Bone marrow (tissue), 2 donors: Measurements from ENCODE around the gene AQP10.
"Not testable (repeated sequence)": the region's sequence is repeated elsewhere in the genome, so short reads cannot be mapped to it uniquely, and the experiment has no call there.

Experiments
- DNase-seq, 2 donors: peaks; one replicate each; lab custom pipeline; 2025; lab: John Stamatoyannopoulos, UW

The AQP10 gene

DNA sequence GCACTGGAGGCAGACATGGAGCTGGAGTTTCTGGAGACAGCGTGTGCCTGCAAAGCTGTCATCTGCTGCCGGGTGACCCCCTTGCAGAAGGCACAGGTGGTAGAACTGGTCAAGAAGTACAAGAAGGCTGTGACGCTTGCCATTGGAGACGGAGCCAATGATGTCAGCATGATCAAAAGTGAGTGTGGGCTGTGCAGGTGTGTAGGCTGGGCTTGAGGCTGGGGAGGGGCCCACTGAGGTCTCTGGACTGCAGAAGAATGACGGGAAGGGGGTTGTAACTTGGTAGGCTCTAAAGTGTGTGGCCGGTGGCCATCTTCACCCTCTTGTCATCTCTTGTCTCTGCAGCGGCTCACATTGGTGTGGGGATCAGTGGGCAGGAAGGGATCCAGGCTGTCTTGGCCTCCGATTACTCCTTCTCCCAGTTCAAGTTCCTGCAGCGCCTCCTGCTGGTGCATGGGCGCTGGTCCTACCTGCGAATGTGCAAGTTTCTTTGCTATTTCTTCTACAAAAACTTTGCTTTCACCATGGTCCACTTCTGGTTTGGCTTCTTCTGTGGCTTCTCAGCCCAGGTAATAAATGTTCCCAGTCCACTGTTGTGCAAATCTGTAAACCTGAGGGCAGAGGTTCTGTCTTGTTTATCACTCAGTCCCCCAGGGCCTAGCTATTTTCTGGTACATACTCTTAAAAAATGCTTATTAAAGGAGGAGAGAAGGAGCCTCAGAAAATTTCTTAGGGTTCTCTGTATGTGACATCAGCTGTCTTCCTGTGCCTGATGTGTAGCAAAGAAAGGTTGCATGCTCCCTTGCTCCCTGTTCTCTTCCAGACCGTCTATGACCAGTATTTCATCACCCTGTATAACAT lies 24.3 kb downstream of the AQP10 start:
- DNase-seq = no peak

DNA sequence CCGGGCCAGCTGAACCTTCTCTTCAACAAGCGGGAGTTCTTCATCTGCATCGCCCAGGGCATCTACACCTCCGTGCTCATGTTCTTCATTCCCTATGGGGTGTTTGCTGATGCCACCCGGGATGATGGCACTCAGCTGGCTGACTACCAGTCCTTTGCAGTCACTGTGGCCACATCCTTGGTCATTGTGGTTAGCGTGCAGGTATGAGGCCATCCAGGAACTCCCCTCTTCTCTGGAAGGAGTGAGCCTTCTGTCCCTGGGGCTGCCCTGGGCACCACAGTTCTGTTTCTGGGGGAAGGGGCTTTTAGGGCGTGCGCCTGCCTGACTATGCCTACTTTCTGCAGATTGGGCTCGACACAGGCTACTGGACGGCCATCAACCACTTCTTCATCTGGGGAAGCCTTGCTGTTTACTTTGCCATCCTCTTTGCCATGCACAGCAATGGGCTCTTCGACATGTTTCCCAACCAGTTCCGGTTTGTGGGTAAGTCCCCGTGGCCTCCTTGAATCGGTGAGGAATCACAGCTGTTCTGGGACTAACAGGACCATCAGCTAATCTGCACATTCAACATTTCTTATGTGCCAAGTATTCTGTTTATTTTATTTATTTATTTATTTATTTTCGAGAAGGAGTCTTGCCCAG lies 25.5 kb downstream of the AQP10 start:
- no peak for DNase-seq

DNA sequence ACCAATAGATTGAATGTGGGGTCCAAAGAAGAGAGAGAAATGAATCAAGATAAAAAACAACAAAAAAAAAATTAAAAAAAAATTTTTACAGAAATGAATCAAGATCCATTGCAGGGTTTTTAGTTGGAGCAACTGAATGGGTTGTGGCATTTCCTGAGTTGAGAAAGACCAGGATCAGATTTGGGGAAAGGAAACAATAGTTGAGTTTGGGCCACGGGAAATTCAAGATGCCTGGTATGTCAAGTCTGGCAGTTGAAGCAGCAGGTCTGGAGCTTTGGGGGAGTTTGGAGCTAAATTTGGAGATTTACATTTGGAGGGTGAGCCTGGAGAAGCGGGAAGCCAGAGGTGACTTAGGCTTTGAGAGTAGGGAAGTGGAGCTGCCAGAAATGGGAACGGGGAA lies 27.1 kb downstream of the AQP10 start:
- no peak for DNase-seq

DNA sequence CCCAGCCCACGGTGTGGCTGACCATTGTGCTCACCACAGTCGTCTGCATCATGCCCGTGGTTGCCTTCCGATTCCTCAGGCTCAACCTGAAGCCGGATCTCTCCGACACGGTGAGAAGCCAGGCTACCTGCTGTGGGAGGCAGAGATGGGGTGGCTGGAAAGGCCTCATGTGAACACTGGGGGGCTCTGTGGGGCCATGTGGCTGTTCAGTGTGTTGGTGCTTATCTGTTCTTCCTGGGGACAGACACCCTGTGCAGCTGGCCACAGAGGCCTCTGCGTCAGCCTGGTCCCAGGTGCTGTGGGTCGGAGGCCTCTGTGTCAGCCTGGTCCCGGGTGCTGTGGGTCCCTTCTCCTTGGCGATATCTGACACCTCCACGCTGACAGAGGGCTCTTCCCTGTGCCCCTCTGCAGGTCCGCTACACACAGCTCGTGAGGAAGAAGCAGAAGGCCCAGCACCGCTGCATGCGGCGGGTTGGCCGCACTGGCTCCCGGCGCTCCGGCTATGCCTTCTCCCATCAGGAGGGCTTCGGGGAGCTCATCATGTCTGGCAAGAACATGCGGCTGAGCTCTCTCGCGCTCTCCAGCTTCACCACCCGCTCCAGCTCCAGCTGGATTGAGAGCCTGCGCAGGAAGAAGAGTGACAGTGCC lies 27.7 kb downstream of the AQP10 start:
- DNase-seq = no peak

DNA sequence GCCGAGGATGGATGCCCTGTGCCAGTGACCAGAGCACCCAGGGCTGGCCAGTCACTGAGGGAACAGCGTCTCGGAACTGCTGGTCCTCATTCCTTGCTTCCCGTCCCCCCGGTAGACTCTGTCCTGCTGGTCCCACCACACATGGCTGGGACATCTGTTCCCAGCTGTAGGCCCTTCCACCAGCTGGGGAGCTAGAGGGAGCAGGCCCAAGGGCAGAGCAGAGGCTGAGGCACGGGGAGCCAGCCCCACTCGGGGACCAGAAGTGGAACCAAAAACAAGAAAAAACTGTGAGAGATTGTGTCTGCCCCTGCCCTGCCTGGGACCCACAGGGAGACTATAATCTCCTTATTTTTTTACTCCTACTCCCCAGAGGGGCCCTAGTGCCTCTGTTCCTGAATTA lies 28.2 kb downstream of the AQP10 start:
- no peak for DNase-seq

DNA sequence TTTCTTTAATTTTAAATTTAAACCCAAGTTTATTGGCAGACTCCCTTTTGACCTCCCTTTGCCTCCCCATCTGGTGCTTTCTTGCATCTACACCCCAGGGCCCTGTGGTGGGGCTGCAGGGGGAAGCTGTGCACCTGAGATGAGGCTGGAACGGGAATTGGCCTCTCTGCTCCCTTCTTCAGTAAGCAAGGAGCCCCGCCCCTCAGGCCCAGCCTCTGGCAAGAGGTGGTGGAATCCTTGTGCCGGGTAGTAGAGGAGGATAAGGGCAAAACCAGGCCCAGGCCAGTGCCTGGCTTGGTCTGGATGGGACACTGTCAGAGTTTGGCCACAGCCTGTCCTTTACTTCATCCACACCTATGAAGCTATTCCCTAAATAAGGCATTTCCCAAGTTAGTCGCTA lies 29.5 kb downstream of the AQP10 start:
- DNase-seq = no peak

DNA sequence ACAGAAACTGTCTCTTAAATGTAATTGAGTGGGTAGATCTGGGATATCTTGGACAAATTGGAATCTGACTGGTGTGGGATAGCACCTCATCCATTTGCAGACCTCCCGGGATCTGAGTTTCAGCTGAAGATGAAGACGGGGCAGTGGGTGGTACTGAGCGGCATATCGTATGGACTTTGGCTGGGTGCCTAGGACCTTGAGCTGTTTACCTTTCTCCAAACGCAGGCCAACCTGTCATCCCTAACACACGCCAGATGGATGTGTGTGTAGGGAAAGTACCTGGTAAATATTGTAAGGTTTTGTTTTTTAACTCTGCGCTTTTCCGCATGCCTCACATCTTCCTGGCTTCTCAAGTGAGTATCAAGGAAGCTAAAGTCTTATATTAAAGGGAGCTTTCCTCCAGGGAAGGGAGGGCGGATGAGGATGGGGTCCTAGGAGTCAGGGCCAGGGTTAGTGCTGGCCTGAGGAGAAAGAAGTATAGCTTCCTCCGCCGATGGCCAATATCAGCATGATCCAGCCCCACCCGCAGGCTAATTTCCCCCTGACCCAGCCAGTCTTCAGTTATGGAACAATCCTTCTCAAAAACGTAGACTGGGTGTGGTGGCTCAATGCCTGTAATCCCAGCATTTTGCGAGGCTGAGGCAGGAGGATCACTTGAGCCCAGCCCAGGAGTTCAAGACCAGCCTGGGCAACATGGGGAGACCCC lies 30.6 kb downstream of the AQP10 start:
- DNase-seq = no peak

DNA sequence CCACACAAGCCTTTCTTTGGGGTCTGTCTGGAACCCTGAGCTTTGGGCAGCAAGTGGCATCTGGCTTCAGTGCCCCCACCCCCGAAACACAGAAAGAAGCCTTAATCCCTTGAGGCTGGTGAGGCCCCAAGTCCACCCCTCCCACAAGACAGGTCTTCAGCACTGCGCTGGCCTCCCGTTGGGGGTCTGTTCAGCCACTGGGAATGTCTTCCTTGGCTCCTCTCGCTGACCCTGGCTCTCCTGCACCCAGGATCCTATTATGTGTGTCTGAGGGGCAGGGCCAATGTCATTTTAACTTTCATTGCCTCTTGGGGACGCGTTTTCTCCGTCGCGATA lies 31.3 kb downstream of the AQP10 start:
- DNase-seq = no peak

DNA sequence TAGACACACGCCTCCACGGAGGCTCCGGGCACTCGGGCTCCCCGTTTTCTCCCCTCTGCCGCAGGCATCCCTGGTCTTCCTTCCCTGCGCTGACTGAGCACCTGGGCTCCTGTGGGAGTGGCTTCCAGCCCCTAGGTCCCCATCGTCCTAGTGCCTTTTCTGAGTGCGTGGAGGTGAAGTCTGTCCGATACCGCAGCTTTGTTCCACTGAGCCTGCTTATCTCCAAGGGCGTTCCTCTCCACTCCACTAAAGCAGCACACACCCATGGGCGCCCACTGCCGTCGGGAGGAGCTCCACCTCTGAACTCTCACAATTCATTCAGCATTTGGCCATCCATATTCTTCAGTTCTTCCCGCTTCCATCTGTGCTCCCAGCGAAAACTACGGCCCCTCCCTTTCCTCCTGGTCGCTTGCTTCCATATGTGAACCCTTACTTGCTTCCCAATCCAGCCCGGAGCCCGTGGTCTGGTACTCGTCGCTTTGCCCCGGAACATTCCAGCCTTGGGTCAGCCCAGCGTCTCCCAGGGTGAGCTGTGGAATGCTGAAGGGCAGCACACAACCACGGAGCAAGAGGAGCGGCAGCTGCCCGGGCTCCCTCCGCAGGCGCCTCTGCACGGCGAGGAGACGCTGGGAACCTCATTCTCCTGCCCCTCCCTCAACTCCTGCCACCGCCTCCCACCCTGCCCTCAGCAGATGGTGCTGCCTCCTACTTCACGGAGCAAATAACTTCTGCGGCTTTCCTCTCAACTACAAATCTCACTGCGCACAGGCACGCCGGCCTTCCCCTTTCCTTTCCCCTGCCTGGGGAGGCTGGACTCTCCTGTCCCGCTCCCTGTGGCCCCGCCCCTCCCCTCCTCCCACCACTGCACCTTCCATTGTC lies 31.9 kb downstream of the AQP10 start:
- DNase-seq = peak; percentile 39 to 79

DNA sequence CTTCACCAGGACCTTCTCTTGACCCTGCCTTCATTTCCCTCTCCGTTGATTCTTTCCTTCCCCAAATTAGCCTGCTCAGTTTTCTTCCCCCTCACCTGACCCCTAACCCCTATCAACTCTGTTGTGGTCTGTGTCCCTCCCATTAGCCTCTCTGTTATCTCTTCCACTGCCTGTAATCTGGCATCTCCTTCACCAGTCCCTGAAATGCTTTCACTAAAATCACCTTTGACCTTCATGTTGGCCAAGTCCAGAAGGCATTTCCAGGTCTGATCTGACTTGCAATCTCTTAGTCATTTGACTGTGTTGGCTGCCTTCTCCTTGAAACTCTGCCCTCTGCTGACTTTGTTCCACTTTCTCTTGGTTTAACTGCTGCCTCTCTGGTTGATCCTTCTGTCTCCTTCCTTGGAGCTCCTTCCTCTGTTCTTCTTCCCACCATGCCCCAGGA lies 32.6 kb downstream of the AQP10 start:
- DNase-seq = peak in 1 of 2 donors; percentile 52

DNA sequence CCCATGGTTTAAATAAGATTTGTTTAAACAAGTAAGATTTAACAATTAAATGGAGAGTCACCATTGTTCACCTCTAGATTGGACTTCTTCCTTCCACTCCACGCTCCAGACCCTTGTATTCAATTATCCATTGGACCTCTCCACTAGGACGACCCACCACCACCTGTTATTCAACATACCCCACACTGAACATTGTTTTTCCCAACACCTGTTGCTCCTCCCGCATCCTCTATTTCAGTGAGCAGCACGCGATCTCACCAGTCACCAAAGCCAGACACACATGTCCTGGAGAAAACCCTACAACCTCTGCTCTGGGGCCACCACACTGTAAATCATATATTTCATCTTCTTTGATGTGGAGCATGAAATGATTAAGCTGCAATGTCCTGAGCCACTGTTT lies 33.1 kb downstream of the AQP10 start:
- no peak for DNase-seq

DNA sequence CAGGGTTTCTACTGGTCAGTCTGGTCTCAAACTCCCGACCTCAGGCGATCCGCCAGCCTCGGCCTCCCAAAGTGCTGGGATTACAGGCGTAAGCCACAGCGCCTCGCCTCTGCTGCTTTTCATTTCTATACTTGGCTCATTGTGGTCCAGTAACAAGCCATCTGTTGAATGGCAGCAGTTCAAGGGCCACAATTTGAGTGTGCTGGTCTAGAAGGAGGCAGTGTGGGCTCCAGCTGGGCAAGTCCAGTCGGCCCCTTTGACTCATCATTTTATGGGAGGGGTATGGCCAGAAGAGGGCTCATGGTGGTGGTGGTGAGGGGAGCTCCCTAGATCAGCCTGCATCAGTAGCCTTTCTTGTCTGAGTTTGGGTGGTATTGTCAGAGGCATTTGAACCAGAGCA lies 37.6 kb downstream of the AQP10 start:
- DNase-seq = no peak

DNA sequence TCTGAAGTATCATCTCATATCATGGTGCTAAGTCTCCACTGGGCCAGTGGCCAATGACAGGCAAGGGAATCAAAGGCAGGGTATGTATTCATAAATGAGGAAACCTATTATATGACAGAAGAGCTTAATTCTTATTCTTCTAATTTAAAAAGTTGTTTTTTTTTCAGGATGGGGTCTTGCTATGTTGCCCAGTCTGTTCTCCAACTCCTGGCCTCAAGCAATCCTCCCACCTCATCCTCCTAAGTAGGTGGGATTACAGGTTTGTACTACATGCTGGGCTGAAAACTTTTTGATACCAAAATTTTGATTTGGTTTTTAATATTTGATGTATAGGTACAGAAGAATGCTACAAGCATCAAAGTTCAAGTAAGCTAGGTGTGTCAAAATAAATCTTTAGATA lies 39.4 kb downstream of the AQP10 start:
- no peak for DNase-seq

DNA sequence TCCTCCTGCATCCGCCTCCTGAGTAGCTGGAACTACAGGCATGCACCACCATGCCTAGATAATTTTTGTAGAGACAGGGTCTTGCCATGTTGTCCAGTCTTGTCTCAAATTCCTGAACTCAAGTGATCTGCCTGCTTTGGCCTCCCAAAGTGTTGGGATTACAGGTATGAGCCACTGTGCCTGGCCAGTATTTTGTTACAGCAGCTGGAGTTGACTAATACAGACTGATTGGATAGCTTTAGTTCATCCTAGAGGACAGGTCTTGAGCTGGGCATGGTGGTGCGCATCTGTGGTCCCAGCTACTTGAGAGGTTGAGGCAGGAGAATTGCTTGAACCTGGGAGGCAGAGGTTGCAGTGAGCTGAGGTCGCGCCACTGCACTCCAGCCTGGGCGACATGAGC lies 40.0 kb downstream of the AQP10 start:
- not testable (repeated sequence) for DNase-seq

DNA sequence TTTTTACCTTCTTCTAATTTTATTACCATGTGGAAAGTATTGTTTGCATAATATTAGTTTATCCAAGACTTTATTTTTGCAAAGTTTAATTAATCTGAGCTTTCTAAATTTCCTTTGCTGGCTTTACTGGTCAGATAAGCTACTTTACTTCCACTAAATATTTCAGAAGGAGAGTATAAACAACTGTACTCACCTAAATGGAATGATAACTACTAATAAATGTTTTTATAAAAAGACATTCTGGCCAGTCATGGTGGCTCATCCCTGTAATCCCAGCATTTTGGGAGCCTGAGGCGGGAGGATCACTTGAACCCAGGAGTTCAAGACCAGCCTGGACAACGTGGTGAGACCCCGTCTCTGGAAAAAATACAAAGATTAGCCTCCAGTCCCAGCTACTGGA lies 40.5 kb downstream of the AQP10 start:
- DNase-seq = no peak

DNA sequence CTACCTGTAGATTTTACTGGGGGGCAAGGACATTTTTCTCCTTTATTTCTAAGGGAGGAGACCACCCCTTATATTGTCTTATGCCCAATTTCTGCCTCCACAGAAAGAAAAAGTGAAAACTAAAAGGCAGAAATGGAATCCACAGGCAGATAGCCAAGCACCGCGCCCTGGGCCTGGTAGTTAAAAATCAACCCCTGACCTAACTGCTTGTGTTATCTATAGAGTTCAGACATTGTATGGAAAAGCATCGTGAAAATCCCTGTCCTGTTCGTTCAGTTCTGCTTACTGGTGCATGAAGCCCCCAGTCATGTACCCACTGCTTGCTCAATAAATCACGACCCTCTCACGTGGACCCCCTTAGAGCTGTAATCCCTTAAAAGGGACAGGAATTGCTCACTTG lies 50.5 kb downstream of the AQP10 start:
- DNase-seq = no peak

DNA sequence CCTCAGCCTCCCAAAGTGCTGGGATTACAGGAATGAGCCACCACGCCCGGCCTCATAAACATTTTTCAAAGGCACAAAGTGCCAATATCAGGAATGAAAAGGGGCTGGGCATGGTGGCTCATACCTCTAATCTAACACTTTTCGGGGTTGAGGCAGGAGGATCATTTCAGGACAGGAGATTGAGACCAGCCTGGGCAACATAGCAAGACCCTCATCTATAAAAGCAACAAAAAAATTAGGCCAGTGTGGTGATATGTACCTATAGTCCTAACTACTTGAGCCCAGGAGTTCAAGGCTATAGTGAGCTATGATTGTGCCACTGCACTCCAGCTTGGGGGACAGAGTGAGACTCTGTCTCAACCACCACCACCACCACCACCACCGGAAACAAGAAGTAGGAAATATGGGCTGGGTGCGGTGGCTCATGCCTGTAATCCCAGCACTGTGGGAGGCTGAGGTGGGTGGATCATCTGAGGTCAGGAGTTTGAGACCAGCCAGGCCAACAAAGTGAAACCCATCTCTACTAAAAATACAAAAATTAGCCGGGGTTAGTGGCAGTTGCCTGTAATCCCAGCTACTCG lies 53.0 kb downstream of the AQP10 start:
- DNase-seq = not testable (repeated sequence)
